Tibial nerve (tissue), 3 donors: Measurements from ENCODE around the gene RXRB.

Experiments used
- POLR2A ChIP-seq, 2 donors: fragments of 450-650 bp; IDR thresholded peaks; one replicate each; pipeline ENCODE4 v1.6.1; 2017; ENCODE audit warnings: antibody characterized with exemption in 2 of 2, mild to moderate bottlenecking in 2 of 2, moderate library complexity in 2 of 2
- TF ChIP-seq, protein P1 (sequence below), 5 experiments: fragments of 200-600 bp in 3 of 5; fragments of 450-650 bp in 2 of 5; sonication (generic) in 3 of 5; IDR thresholded peaks; one replicate each; pipeline ENCODE4 v1.5.1; 2016 to 2019; ENCODE audit warnings: antibody characterized with exemption in 5 of 5, mild to moderate bottlenecking in 3 of 5, moderate library complexity in 2 of 5

DNA sequence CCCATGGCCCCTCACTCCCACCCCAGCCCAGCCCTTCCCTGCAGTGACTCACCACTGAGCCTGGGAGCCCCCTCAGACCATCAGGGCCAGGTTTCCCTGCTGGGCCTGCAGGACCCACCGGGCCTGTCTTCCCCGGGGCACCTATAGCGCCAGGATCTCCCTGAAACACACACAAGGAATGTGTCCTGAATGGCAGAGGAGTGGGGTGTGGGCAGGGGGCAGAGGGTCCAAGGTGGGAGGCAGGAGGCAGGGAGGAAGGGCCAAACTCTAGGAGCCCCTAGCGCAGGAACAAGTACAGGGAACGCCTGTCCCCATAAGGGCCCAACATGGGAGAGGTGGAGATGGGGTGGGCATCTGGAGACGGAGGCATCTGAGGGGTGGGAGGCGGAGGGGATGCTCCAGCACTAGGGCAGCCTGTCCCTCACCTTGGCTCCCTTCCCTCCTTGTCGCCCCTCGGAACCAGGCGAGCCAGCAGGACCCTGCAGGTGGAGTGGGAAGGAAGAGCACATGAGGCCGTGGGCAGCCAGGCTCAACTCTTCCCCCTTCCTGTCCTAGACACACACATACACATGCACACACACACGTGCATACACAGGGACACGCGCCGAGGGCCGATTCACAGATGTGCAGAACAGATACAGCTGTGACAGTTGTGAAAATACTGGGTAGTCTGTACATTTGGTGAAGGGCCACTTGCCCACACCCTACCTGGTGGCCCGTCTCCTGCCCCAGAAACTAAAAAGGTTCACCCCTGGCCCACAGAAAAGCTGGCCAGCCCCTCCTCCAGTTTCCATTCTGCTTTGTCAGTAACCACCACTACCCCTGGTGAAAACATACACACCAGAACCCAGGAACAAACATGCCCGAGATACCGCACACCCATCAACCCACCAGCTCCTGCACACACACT is 32.8 kb downstream of the RXRB start:
- TF ChIP-seq, protein P1, sequence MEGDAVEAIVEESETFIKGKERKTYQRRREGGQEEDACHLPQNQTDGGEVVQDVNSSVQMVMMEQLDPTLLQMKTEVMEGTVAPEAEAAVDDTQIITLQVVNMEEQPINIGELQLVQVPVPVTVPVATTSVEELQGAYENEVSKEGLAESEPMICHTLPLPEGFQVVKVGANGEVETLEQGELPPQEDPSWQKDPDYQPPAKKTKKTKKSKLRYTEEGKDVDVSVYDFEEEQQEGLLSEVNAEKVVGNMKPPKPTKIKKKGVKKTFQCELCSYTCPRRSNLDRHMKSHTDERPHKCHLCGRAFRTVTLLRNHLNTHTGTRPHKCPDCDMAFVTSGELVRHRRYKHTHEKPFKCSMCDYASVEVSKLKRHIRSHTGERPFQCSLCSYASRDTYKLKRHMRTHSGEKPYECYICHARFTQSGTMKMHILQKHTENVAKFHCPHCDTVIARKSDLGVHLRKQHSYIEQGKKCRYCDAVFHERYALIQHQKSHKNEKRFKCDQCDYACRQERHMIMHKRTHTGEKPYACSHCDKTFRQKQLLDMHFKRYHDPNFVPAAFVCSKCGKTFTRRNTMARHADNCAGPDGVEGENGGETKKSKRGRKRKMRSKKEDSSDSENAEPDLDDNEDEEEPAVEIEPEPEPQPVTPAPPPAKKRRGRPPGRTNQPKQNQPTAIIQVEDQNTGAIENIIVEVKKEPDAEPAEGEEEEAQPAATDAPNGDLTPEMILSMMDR (IDR thresholded peaks at IDR 0.05): no peak
- TF ChIP-seq POLR2A (IDR thresholded peaks at IDR 0.05): no peak
